Kidney (tissue), 14 donors: Measurements from ENCODE around the gene CCDC6. TPM values are rescaled to one million over a fixed set of nuclear protein-coding genes. Genes with fewer than 3 reads are reported as not detected.

Experiments
- DNase-seq, 5 donors: peaks; one replicate each; pipeline ENCODE4 v3.0.0-alpha.2; 2013 to 2020
- FAIRE-seq: peaks from 2 replicates; lab custom pipeline; 2012; peaks lifted over from hg19 to GRCh38; lab: Jason Lieb, UNC
- H3K27ac ChIP-seq, 2 donors: one replicate each; pipeline ENCODE4 v1.7.0; 2013; ENCODE audit warnings: low read depth in 2 of 2, low read length in 2 of 2, inconsistent platforms in 1 of 2
- H3K27me3 ChIP-seq: one replicate; pipeline ENCODE4 v1.7.1; 2013; ENCODE audit warnings: low read length, inconsistent platforms; ENCODE audit not compliant: control insufficient read depth, insufficient read depth
- H3K36me3 ChIP-seq, 3 donors: one replicate each; pipeline versions ENCODE4 v1.7.0 to v1.7.1; 2013; ENCODE audit warnings: low read length in 3 of 3, control low read depth in 1 of 3, inconsistent platforms in 1 of 3; ENCODE audit not compliant: insufficient read depth in 3 of 3, control insufficient read depth in 2 of 3
- H3K4me1 ChIP-seq, 3 donors: one replicate each; pipeline versions ENCODE4 v1.7.0 to v1.7.1; 2013; ENCODE audit warnings: low read length in 3 of 3, inconsistent platforms in 1 of 3, low read depth in 1 of 3; ENCODE audit not compliant: control insufficient read depth in 2 of 3, insufficient read depth in 2 of 3
- H3K4me3 ChIP-seq, 3 donors: one replicate each; pipeline versions ENCODE4 v1.7.0 to v1.8.1; 2013; ENCODE audit warnings: low read length in 3 of 3, control low read depth in 1 of 3, inconsistent platforms in 1 of 3
- H3K9ac ChIP-seq, 3 donors: one replicate each; pipeline versions ENCODE4 v1.7.0 to v1.7.1; 2013; ENCODE audit warnings: low read length in 3 of 3, control low read depth in 1 of 3, inconsistent platforms in 1 of 3
- H3K9me3 ChIP-seq, 3 donors: one replicate each; pipeline versions ENCODE4 v1.7.0 to v1.7.1; 2013; ENCODE audit warnings: low read length in 3 of 3, control low read depth in 1 of 3, inconsistent platforms in 1 of 3; ENCODE audit not compliant: control insufficient read depth in 2 of 3, insufficient read depth in 1 of 3
- CTCF ChIP-seq: IDR thresholded peaks from 3 replicates; pipeline ENCODE4 v1.5.1; 2012; ENCODE audit warnings: mild to moderate bottlenecking, moderate library complexity, borderline replicate concordance; ENCODE audit not compliant: insufficient read depth; ENCODE audit errors: extremely low read depth
- intact Hi-C: fragments of 100-400 bp; cut with DNase I; formaldehyde crosslinking; loops from one replicate; pipeline ENCODE4 v1.11.1; 2022
- polyA plus RNA-seq: library from polyadenylated mRNA; stranded (reverse); fragments of 350-450 nt; fragmentation: Illumina TruSeq; extraction: RNeasy Lipid Tissue Mini Kit (QIAGEN cat#74804); gene quantifications from one replicate; pipeline ENCODE4 v1.2.3, GENCODE V29; 2014; ENCODE audit warnings: low read depth, low replicate concordance; ENCODE audit not compliant: insufficient read depth
- total RNA-seq: library from RNA; stranded (reverse); fragmentation: NEBNext Ultra II Directional; extraction: Animal tissue kit (Norgen Biotek cat#: 25700); gene quantifications from one replicate; pipeline ENCODE4 v1.2.1, GENCODE V29; 2021
- donor health status: control.
- donor health status: control.
- donor health status: control.
- donor health status: control.
- donor health status: control.
- donor health status: DM: yes; HTN: yes; CAD: no.
- donor health status: Normal renal cell carcinoma (clear cell type).

The CCDC6 gene
- total and polyA plus RNA-seq, 2 donors from 2014 or later: 15.5 to 47.0 TPM

- intact Hi-C loops: no loop called here
- H3K27ac ChIP-seq: no peak overlapping the region
- no peak for FAIRE-seq
Measured at GRCh38 chr10:59891349-59891748, 15.0 kb downstream of the CCDC6 start.

GRCh38 chr10:59888781-59889435 lies 17.4 kb downstream of the CCDC6 start:
- peaks cover 0 to 25% (median 10%) of the 10 kb centered on the region in 3 donors for H3K4me1 ChIP-seq
- no peak overlapping the region for H3K4me3 ChIP-seq
- peaks cover 0 to 2% (median 0%) of the 10 kb centered on the region in 3 donors for H3K36me3 ChIP-seq
- no peaks in the 10 kb centered on the region for H3K9me3 ChIP-seq
- TF ChIP-seq CTCF: no peak
- intact Hi-C loops: no loop called here
- FAIRE-seq: no peak
- no peak for DNase-seq
- H3K9ac ChIP-seq: no peak overlapping the region
- no peaks in the 10 kb centered on the region for H3K27me3 ChIP-seq
- no peak overlapping the region for H3K27ac ChIP-seq

More at GRCh38 chr10:59891349-59891748, 15.0 kb downstream of the CCDC6 start:
- no peaks in the 10 kb centered on the region for H3K27me3 ChIP-seq
- H3K9ac ChIP-seq: no peak overlapping the region
- no peaks in the 10 kb centered on the region for H3K9me3 ChIP-seq
- no peak for TF ChIP-seq CTCF
- peaks cover 0 to 36% (median 17%) of the 10 kb centered on the region in 3 donors for H3K4me1 ChIP-seq
- H3K36me3 ChIP-seq: peaks cover 0 to 2% (median 0%) of the 10 kb centered on the region in 3 donors
- no peak overlapping the region for H3K4me3 ChIP-seq
- DNase-seq: no peak

- no peak for DNase-seq
- no peaks in the 10 kb centered on the region for H3K27me3 ChIP-seq
- no peaks in the 10 kb centered on the region for H3K9me3 ChIP-seq
- FAIRE-seq: no peak
- intact Hi-C loops: no loop called here
- no peak overlapping the region for H3K4me3 ChIP-seq
- H3K27ac ChIP-seq: no peak overlapping the region
- peaks cover 0 to 17% (median 5%) of the 10 kb centered on the region in 3 donors for H3K4me1 ChIP-seq
- H3K36me3 ChIP-seq: peaks cover 0 to 2% (median 0%) of the 10 kb centered on the region in 3 donors
- no peak for TF ChIP-seq CTCF
- no peak overlapping the region for H3K9ac ChIP-seq
Measured at GRCh38 chr10:59887972-59888640, 18.2 kb downstream of the CCDC6 start.
